HUES64 (cell line): ENCODE data around the gene SFXN5.

Experiments used
- H3K27ac ChIP-seq: 2 replicates; pipeline ENCODE4 v1.7.0; 2013; ENCODE audit warnings: low read depth, low read length, inconsistent platforms
- H3K27me3 ChIP-seq: 2 replicates; pipeline ENCODE4 v1.6.1; 2013; ENCODE audit warnings: mild to moderate bottlenecking, low read length; ENCODE audit not compliant: insufficient read depth
- H3K36me3 ChIP-seq: 2 replicates; pipeline ENCODE4 v1.6.1; 2013; ENCODE audit warnings: mild to moderate bottlenecking, low read length; ENCODE audit not compliant: insufficient read depth
- H3K4me1 ChIP-seq: 2 replicates; pipeline ENCODE4 v1.6.1; 2013; ENCODE audit warnings: mild to moderate bottlenecking, low read length, moderate library complexity; ENCODE audit not compliant: insufficient read depth
- H3K4me3 ChIP-seq: 2 replicates; pipeline ENCODE4 v1.5.1; 2013; ENCODE audit warnings: mild to moderate bottlenecking, low read length, moderate library complexity
- H3K9ac ChIP-seq: 2 replicates; pipeline ENCODE4 v1.6.1; 2013; ENCODE audit warnings: mild to moderate bottlenecking, low read depth, low read length
- H3K9me3 ChIP-seq: 2 replicates; pipeline ENCODE4 v1.6.1; 2013; ENCODE audit warnings: low read depth, low read length; ENCODE audit not compliant: insufficient read depth
- WGBS: fragments of 150-250, 120-280 bp; methylation state at CpG from one replicate; pipeline ENCODE4 v1.1.7; 2013; ENCODE audit warnings: missing lambda C conversion rate; 5-methylcytosine and 5-hydroxymethylcytosine counted together

The SFXN5 gene

GRCh38 chr2:72979896-72980295 is 91.6 kb downstream of the SFXN5 start:
- 88% methylated on average over 1 of the region's 3 CpGs for WGBS

GRCh38 chr2:72975017-72975416 is 96.5 kb downstream of the SFXN5 start:
- H3K27ac ChIP-seq: no peak overlapping the region
- no peak overlapping the region for H3K4me3 ChIP-seq
- WGBS: 16% methylated on average over 3 of the region's 3 CpGs
- H3K27me3 ChIP-seq: no peaks in the 10 kb centered on the region
- peaks cover 23% of the 10 kb centered on the region for H3K4me1 ChIP-seq
- H3K9ac ChIP-seq: no peak overlapping the region
- H3K36me3 ChIP-seq: no peaks in the 10 kb centered on the region
- H3K9me3 ChIP-seq: no peaks in the 10 kb centered on the region

More at GRCh38 chr2:72979896-72980295, 91.6 kb downstream of the SFXN5 start:
- no peaks in the 10 kb centered on the region for H3K9me3 ChIP-seq
- H3K4me1 ChIP-seq: peaks cover 22% of the 10 kb centered on the region
- H3K36me3 ChIP-seq: 0 out of 2 replicates have a peak, but pooled peaks cover 2% of the 10 kb centered on the region
- H3K4me3 ChIP-seq: no peak overlapping the region
- H3K9ac ChIP-seq: no peak overlapping the region
- H3K27me3 ChIP-seq: no peaks in the 10 kb centered on the region
- no peak overlapping the region for H3K27ac ChIP-seq

- Histone ChIP-seq H3K4me3 (no peak overlapping the region), H3K27me3 (no peaks in the 10 kb centered on the region), H3K27ac (no peak overlapping the region), H3K9me3 (no peaks in the 10 kb centered on the region), H3K9ac (no peak overlapping the region), H3K36me3 (no peaks in the 10 kb centered on the region), H3K4me1 (peaks cover 23% of the 10 kb centered on the region)
- 75% methylated on average over 2 of the region's 2 CpGs for WGBS
Observed at GRCh38 chr2:72974436-72974754, 97.1 kb downstream of the SFXN5 start.

GRCh38 chr2:72973566-72974435 is 97.7 kb downstream of the SFXN5 start:
- Histone ChIP-seq H3K9me3 (no peaks in the 10 kb centered on the region), H3K9ac (no peak overlapping the region), H3K36me3 (no peaks in the 10 kb centered on the region), H3K27ac (no peak overlapping the region), H3K4me3 (no peak overlapping the region), H3K27me3 (no peaks in the 10 kb centered on the region), H3K4me1 (peaks cover 23% of the 10 kb centered on the region)
- 53% methylated on average over 12 of the region's 12 CpGs for WGBS

- Histone ChIP-seq H3K27me3 (no peaks in the 10 kb centered on the region), H3K9me3 (no peaks in the 10 kb centered on the region), H3K4me1 (peaks cover 23% of the 10 kb centered on the region), H3K9ac (no peak overlapping the region), H3K4me3 (no peak overlapping the region), H3K36me3 (no peaks in the 10 kb centered on the region), H3K27ac (no peak overlapping the region)
- WGBS: 90% methylated on average over 8 of the region's 8 CpGs
Observed at GRCh38 chr2:72973137-72973535, 98.4 kb downstream of the SFXN5 start.

- H3K27ac ChIP-seq: no peak overlapping the region
- no peak overlapping the region for H3K4me3 ChIP-seq
- H3K9me3 ChIP-seq: no peaks in the 10 kb centered on the region
- peaks cover 23% of the 10 kb centered on the region for H3K4me1 ChIP-seq
- no peaks in the 10 kb centered on the region for H3K27me3 ChIP-seq
- H3K9ac ChIP-seq: no peak overlapping the region
- no peaks in the 10 kb centered on the region for H3K36me3 ChIP-seq
- 82% methylated on average over 11 of the region's 12 CpGs for WGBS
Observed at GRCh38 chr2:72972352-72973136, 99.0 kb downstream of the SFXN5 start.

- H3K4me3 ChIP-seq: no peak overlapping the region
- H3K27me3 ChIP-seq: no peaks in the 10 kb centered on the region
- 88% methylated on average over 6 of the region's 7 CpGs for whole genome bisulfite sequencing
- H3K36me3 ChIP-seq: no peaks in the 10 kb centered on the region
- H3K9me3 ChIP-seq: no peaks in the 10 kb centered on the region
- peaks cover 23% of the 10 kb centered on the region for H3K4me1 ChIP-seq
- H3K9ac ChIP-seq: no peak overlapping the region
- no peak overlapping the region for H3K27ac ChIP-seq
Observed at GRCh38 chr2:72971036-72971435, 100.5 kb downstream of the SFXN5 start.

- no peak overlapping the region for H3K27ac ChIP-seq
- H3K9ac ChIP-seq: no peak overlapping the region
- H3K36me3 ChIP-seq: no peaks in the 10 kb centered on the region
- H3K4me3 ChIP-seq: no peak overlapping the region
- H3K4me1 ChIP-seq: peaks cover 9% of the 10 kb centered on the region; the same call in 1 of the 2 replicates
- 81% methylated on average over 4 of the region's 4 CpGs for WGBS
- no peaks in the 10 kb centered on the region for H3K9me3 ChIP-seq
- H3K27me3 ChIP-seq: no peaks in the 10 kb centered on the region
Observed at GRCh38 chr2:72969706-72970105, 101.8 kb downstream of the SFXN5 start.

GRCh38 chr2:72968286-72968685 is 103.2 kb downstream of the SFXN5 start:
- peaks cover 6% of the 10 kb centered on the region for H3K4me1 ChIP-seq
- 92% methylated on average over 8 of the region's 8 CpGs for WGBS
- no peaks in the 10 kb centered on the region for H3K36me3 ChIP-seq
- no peaks in the 10 kb centered on the region for H3K27me3 ChIP-seq
- H3K9me3 ChIP-seq: no peaks in the 10 kb centered on the region
- H3K4me3 ChIP-seq: no peak overlapping the region
- H3K9ac ChIP-seq: no peak overlapping the region
- no peak overlapping the region for H3K27ac ChIP-seq

GRCh38 chr2:72965770-72966450 is 105.6 kb downstream of the SFXN5 start:
- no peaks in the 10 kb centered on the region for H3K9me3 ChIP-seq
- H3K4me3 ChIP-seq: no peak overlapping the region
- no peaks in the 10 kb centered on the region for H3K36me3 ChIP-seq
- H3K9ac ChIP-seq: no peak overlapping the region
- no peaks in the 10 kb centered on the region for H3K27me3 ChIP-seq
- no peak overlapping the region for H3K27ac ChIP-seq
- peaks cover 17% of the 10 kb centered on the region for H3K4me1 ChIP-seq
- 92% methylated on average over 14 of the region's 14 CpGs for WGBS

GRCh38 chr2:72965016-72965415 is 106.5 kb downstream of the SFXN5 start:
- Histone ChIP-seq H3K36me3 (no peaks in the 10 kb centered on the region), H3K27ac (no peak overlapping the region), H3K4me1 (peaks cover 17% of the 10 kb centered on the region), H3K4me3 (no peak overlapping the region), H3K9me3 (no peaks in the 10 kb centered on the region), H3K9ac (no peak overlapping the region), H3K27me3 (no peaks in the 10 kb centered on the region)
- WGBS: 85% methylated on average over 12 of the region's 12 CpGs
